ENCODE results near the gene RGS5.
"Not testable (repeated sequence)": the region's sequence is repeated elsewhere in the genome, so short reads cannot be mapped to it uniquely, and the experiment has no call there.

The RGS5 gene, protein sequence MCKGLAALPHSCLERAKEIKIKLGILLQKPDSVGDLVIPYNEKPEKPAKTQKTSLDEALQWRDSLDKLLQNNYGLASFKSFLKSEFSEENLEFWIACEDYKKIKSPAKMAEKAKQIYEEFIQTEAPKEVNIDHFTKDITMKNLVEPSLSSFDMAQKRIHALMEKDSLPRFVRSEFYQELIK

GRCh38 chr1:163202833-163203451, at the start of gene RGS5:
RGS5 (minus strand) TSS chr1:163202916; CDS start chr1:163202835, 81 bp downstream.
- Histone ChIP-seq H3K36me3 (ENCODE audit: control insufficient read depth, insufficient read depth, low read length) (no peaks in the 10 kb centered on the region), H3K4me1 (ENCODE audit: control insufficient read depth, insufficient read depth, low read length) (peaks cover 6% of the 10 kb centered on the region), H3K9ac (ENCODE audit: low read length) (no peak within 1 kb of the TSS), H3K9me3 (ENCODE audit: control insufficient read depth, low read length) (no peaks in the 10 kb centered on the region), H3K4me3 (ENCODE audit: low read length) (no peak within 1 kb of the TSS), H3K27me3 (ENCODE audit: control insufficient read depth, insufficient read depth, low read length) (no peaks in the 10 kb centered on the region)

- H3K36me3 ChIP-seq (ENCODE audit: control insufficient read depth, insufficient read depth, low read length), result no peaks in the 10 kb centered on the region
- no peaks in the 10 kb centered on the region for H3K4me1 ChIP-seq (ENCODE audit: control insufficient read depth, insufficient read depth, low read length)
- H3K9me3 ChIP-seq (ENCODE audit: control insufficient read depth, low read length), result no peaks in the 10 kb centered on the region
- H3K4me3 ChIP-seq (ENCODE audit: low read length), result no peak overlapping the region
- no peaks in the 10 kb centered on the region for H3K27me3 ChIP-seq (ENCODE audit: control insufficient read depth, insufficient read depth, low read length)
- no peak overlapping the region for H3K9ac ChIP-seq (ENCODE audit: low read length)
Measured at GRCh38 chr1:163250382-163250974, 47.8 kb upstream of the RGS5 start.

GRCh38 chr1:163248064-163248463, 45.3 kb upstream of the RGS5 start:
- Histone ChIP-seq H3K4me3 (ENCODE audit: low read length) (no peak overlapping the region), H3K36me3 (ENCODE audit: control insufficient read depth, insufficient read depth, low read length) (no peaks in the 10 kb centered on the region), H3K9me3 (ENCODE audit: control insufficient read depth, low read length) (no peaks in the 10 kb centered on the region), H3K27me3 (ENCODE audit: control insufficient read depth, insufficient read depth, low read length) (no peaks in the 10 kb centered on the region), H3K9ac (ENCODE audit: low read length) (no peak overlapping the region), H3K4me1 (ENCODE audit: control insufficient read depth, insufficient read depth, low read length) (no peaks in the 10 kb centered on the region)

DNA sequence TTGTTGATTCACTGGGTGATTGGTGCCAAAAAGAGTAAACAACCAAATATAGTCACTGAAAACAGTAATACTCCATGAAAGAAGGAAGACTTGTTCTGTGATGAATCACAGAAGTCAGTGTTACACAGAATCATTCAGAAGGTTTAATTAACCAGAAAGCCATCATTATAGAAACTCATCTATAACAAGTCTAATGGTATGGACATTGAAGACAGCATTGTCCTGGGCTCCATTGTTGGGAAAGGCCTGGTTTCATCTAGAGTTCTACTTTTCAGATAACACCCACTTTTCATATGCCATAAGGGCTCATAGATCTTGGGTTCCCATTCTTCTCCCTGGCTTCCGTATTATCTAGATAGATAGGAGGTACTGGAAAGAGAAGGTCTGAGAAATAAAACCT, 41.9 kb upstream of the RGS5 start:
- H3K9ac ChIP-seq (ENCODE audit: low read length); H3K4me3 ChIP-seq (ENCODE audit: low read length); H3K9me3 ChIP-seq (ENCODE audit: control insufficient read depth, low read length); H3K4me1 ChIP-seq (ENCODE audit: control insufficient read depth, insufficient read depth, low read length); H3K36me3 ChIP-seq (ENCODE audit: control insufficient read depth, insufficient read depth, low read length); H3K27me3 ChIP-seq (ENCODE audit: control insufficient read depth, insufficient read depth, low read length): not testable (repeated sequence)

DNA sequence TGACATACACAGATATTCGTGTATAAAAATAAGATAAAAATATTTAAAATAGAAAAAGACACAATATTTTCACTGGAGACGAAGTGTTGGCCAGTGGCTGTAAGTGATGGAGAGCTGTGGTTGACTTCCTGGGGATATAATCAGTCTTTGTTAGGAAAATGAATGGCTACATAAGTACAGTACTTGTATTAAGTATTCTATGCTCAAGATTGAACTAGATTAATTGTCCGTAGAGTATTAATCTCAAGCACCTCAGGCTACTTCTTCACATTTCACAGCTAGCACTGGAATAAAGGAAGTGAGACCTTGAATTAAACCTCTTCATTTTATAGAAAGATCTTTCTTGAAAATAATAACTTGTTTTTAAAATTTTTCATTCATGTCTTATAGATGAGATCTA, 39.0 kb upstream of the RGS5 start:
- H3K9ac ChIP-seq (ENCODE audit: low read length), result no peak overlapping the region
- no peaks in the 10 kb centered on the region for H3K36me3 ChIP-seq (ENCODE audit: control insufficient read depth, insufficient read depth, low read length)
- no peaks in the 10 kb centered on the region for H3K27me3 ChIP-seq (ENCODE audit: control insufficient read depth, insufficient read depth, low read length)
- no peaks in the 10 kb centered on the region for H3K9me3 ChIP-seq (ENCODE audit: control insufficient read depth, low read length)
- no peak overlapping the region for H3K4me3 ChIP-seq (ENCODE audit: low read length)
- H3K4me1 ChIP-seq (ENCODE audit: control insufficient read depth, insufficient read depth, low read length), result no peaks in the 10 kb centered on the region

- no peaks in the 10 kb centered on the region for H3K9me3 ChIP-seq (ENCODE audit: control insufficient read depth, low read length)
- no peak overlapping the region for H3K4me3 ChIP-seq (ENCODE audit: low read length)
- no peak overlapping the region for H3K9ac ChIP-seq (ENCODE audit: low read length)
Measured at GRCh38 chr1:163240705-163241104, 38.0 kb upstream of the RGS5 start.

DNA sequence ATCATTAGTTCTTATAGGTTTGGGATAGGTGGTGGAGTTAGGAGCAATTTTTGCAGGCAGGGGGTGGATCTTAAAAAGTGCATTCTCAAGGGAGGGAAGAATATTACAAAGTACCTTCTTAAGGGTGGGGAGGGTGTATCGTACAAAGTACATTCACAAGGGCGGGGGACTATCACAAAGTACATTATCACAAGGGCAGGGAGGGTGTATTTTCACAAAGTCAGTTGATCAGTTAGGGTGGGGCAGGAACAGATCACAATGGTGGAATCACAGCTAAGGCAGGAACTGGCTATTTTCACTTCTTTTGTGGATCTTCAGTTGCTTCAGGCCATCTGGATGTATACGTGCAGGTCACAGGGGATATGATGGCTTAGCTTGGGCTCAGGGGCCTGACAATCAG, 30.9 kb upstream of the RGS5 start:
- not testable (repeated sequence) for H3K27me3 ChIP-seq (ENCODE audit: control insufficient read depth, insufficient read depth, low read length); H3K4me3 ChIP-seq (ENCODE audit: low read length); H3K4me1 ChIP-seq (ENCODE audit: control insufficient read depth, insufficient read depth, low read length); H3K36me3 ChIP-seq (ENCODE audit: control insufficient read depth, insufficient read depth, low read length); H3K9me3 ChIP-seq (ENCODE audit: control insufficient read depth, low read length); H3K9ac ChIP-seq (ENCODE audit: low read length)

More at GRCh38 chr1:163240705-163241104, 38.0 kb upstream of the RGS5 start:
- Histone ChIP-seq H3K4me1 (ENCODE audit: control insufficient read depth, insufficient read depth, low read length) (no peaks in the 10 kb centered on the region), H3K27me3 (ENCODE audit: control insufficient read depth, insufficient read depth, low read length) (no peaks in the 10 kb centered on the region), H3K36me3 (ENCODE audit: control insufficient read depth, insufficient read depth, low read length) (no peaks in the 10 kb centered on the region)

DNA sequence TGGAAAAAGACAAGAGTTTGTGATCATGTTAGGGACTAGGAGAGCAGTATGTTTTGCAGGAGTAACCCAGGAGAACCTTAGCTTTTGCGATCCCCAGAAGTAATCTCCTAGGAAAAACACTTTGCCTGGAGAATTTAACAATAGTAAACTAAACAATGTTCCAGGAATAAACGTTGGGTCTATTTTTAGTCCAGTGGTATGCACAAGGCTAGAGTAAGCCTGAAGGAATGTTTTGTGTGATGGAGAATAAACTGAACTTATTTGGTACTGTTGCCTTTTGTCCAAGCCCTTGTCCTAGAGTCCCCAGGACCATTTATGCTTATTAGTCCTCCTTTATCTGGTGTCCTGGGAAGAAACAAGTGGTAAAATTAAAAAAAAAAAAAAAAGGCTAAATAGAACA, 28.7 kb upstream of the RGS5 start:
- Histone ChIP-seq H3K9ac (ENCODE audit: low read length) (no peak overlapping the region), H3K4me3 (ENCODE audit: low read length) (no peak overlapping the region), H3K27me3 (ENCODE audit: control insufficient read depth, insufficient read depth, low read length) (no peaks in the 10 kb centered on the region), H3K9me3 (ENCODE audit: control insufficient read depth, low read length) (no peaks in the 10 kb centered on the region), H3K36me3 (ENCODE audit: control insufficient read depth, insufficient read depth, low read length) (no peaks in the 10 kb centered on the region), H3K4me1 (ENCODE audit: control insufficient read depth, insufficient read depth, low read length) (no peaks in the 10 kb centered on the region)

- no peaks in the 10 kb centered on the region for H3K4me1 ChIP-seq (ENCODE audit: control insufficient read depth, insufficient read depth, low read length)
- no peaks in the 10 kb centered on the region for H3K9me3 ChIP-seq (ENCODE audit: control insufficient read depth, low read length)
- no peak overlapping the region for H3K9ac ChIP-seq (ENCODE audit: low read length)
- H3K4me3 ChIP-seq (ENCODE audit: low read length), result no peak overlapping the region
- no peaks in the 10 kb centered on the region for H3K27me3 ChIP-seq (ENCODE audit: control insufficient read depth, insufficient read depth, low read length)
- H3K36me3 ChIP-seq (ENCODE audit: control insufficient read depth, insufficient read depth, low read length), result no peaks in the 10 kb centered on the region
Measured at GRCh38 chr1:163230827-163231226, 28.1 kb upstream of the RGS5 start.

- not testable (repeated sequence) for H3K4me1 ChIP-seq (ENCODE audit: control insufficient read depth, insufficient read depth, low read length); H3K9me3 ChIP-seq (ENCODE audit: control insufficient read depth, low read length); H3K4me3 ChIP-seq (ENCODE audit: low read length); H3K9ac ChIP-seq (ENCODE audit: low read length); H3K27me3 ChIP-seq (ENCODE audit: control insufficient read depth, insufficient read depth, low read length); H3K36me3 ChIP-seq (ENCODE audit: control insufficient read depth, insufficient read depth, low read length)
Measured at GRCh38 chr1:163228271-163228670, 25.6 kb upstream of the RGS5 start.

- no peaks in the 10 kb centered on the region for H3K27me3 ChIP-seq (ENCODE audit: control insufficient read depth, insufficient read depth, low read length)
- no peaks in the 10 kb centered on the region for H3K4me1 ChIP-seq (ENCODE audit: control insufficient read depth, insufficient read depth, low read length)
- H3K36me3 ChIP-seq (ENCODE audit: control insufficient read depth, insufficient read depth, low read length), result no peaks in the 10 kb centered on the region
- no peak overlapping the region for H3K9ac ChIP-seq (ENCODE audit: low read length)
- H3K9me3 ChIP-seq (ENCODE audit: control insufficient read depth, low read length), result no peaks in the 10 kb centered on the region
- H3K4me3 ChIP-seq (ENCODE audit: low read length), result no peak overlapping the region
Measured at GRCh38 chr1:163227126-163227525, 24.4 kb upstream of the RGS5 start.

DNA sequence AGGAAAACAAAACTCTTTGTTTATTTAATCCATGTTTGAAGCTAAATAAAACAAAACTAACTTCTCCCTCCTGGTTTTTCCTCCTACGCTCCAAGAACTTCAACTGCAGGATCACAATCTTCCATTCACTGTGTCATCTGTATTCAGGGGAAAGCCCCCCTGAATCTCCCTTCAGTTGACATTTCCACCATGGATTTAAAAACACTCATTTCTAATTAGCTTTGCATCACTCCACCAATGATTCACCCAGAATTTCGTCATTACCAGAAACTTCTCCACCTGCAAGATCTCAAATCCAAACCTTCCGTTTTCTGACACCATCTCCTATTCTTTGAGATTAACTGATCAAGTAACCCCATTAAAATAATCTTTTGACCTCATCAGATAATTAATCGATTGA, 10.9 kb upstream of the RGS5 start:
- no peak overlapping the region for H3K9ac ChIP-seq (ENCODE audit: low read length)
- no peaks in the 10 kb centered on the region for H3K9me3 ChIP-seq (ENCODE audit: control insufficient read depth, low read length)
- H3K4me1 ChIP-seq (ENCODE audit: control insufficient read depth, insufficient read depth, low read length), result no peaks in the 10 kb centered on the region
- no peak overlapping the region for H3K4me3 ChIP-seq (ENCODE audit: low read length)
- H3K36me3 ChIP-seq (ENCODE audit: control insufficient read depth, insufficient read depth, low read length), result no peaks in the 10 kb centered on the region
- no peaks in the 10 kb centered on the region for H3K27me3 ChIP-seq (ENCODE audit: control insufficient read depth, insufficient read depth, low read length)
